Stimulated activated CD8-positive, alpha-beta memory T cell treated with anti-CD3 and anti-CD28 coated beads, Interleukin-4, amount 100 ng/mL, for 48 hours (primary cell): ENCODE results near the gene CEP70.

Source experiments
- DNase-seq: peaks from one replicate; pipeline ENCODE4 v3.0.0-alpha.2; 2020

Gene CEP70

DNA sequence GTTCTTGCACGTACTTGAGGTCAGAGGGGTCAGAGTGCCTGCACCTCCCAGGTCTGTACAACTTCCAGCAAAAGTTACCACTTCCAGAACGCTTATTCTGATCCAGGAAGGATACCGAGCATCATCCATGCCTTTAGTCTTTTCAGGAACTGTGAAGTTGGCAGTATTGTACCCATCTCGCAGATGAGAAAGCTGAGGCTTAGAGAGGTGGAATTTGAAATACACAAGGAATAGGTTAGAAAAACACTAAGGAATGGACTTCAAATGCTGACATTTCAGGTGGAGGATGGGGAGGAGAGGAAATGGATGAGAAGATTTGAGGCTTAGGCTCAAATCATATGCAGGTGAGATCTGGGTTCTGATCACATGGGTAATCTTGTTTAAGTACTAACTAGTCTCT lies 148.4 kb downstream of the CEP70 start:
- DNase-seq: no peak

DNA sequence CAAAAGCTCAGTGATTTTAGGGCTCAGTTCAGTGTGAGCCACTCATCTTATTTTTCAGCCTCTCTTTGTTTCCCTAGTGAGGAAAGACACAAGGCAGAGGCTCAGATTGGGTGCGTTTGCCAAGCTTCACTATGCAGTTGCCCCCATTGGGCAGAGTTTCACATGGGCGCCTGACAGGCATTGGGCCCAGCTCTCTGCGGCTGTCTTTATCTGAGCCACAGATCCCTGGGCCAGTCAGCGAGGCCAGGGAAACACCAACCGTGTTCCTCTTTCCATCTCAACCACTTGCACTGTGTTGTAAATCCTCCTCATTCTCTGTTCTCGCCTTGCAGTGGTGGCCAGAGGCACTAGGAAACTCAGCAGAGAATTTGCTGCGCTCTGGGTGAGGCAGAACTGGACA lies 148.8 kb downstream of the CEP70 start:
- no peak for DNase-seq
